ENCODE results near the gene SRSF7. TPM values are rescaled to one million over a fixed set of nuclear protein-coding genes. Genes with fewer than 3 reads are reported as not detected.
"Not testable (repeated sequence)": the region's sequence is repeated elsewhere in the genome, so short reads cannot be mapped to it uniquely, and the experiment has no call there.

Gene SRSF7
- polyA plus RNA-seq, 2 donors, result 102 to 136 TPM

- Histone ChIP-seq H3K36me3 (ENCODE audit: control insufficient read depth in 2 of 2, insufficient read depth in 2 of 2, low read length in 1 of 2) (no peaks in the 10 kb centered on the region), H3K4me3 (ENCODE audit: low read depth in 1 of 2, low read length in 2 of 2) (no peak overlapping the region), H3K27me3 (ENCODE audit: control insufficient read depth in 1 of 2, insufficient read depth in 2 of 2, low read length in 2 of 2) (no peaks in the 10 kb centered on the region), H3K27ac (ENCODE audit: low read depth in 2 of 2, low read length in 1 of 2) (no peak overlapping the region), H3K9me3 (ENCODE audit: control insufficient read depth in 2 of 2, insufficient read depth in 1 of 2, low read depth in 1 of 2, low read length in 1 of 2) (no peaks in the 10 kb centered on the region), H3K4me1 (ENCODE audit: control insufficient read depth in 2 of 2, insufficient read depth in 2 of 2, low read length in 1 of 2) (no peaks in the 10 kb centered on the region)
- 82 to 84% methylated on average over 12 of the region's 12 CpGs for WGBS, 2 donors
These were observed 42.1 kb downstream of the SRSF7 start for GRCh38 chr2:38708900-38709566.

GRCh38 chr2:38708491-38708890 is 42.7 kb downstream of the SRSF7 start:
- not testable (repeated sequence) for H3K4me1 ChIP-seq (ENCODE audit: control insufficient read depth in 2 of 2, insufficient read depth in 2 of 2, low read length in 1 of 2); H3K27ac ChIP-seq (ENCODE audit: low read depth in 2 of 2, low read length in 1 of 2); H3K9me3 ChIP-seq (ENCODE audit: control insufficient read depth in 2 of 2, insufficient read depth in 1 of 2, low read depth in 1 of 2, low read length in 1 of 2); H3K36me3 ChIP-seq (ENCODE audit: control insufficient read depth in 2 of 2, insufficient read depth in 2 of 2, low read length in 1 of 2); H3K27me3 ChIP-seq (ENCODE audit: control insufficient read depth in 1 of 2, insufficient read depth in 2 of 2, low read length in 2 of 2); H3K4me3 ChIP-seq (ENCODE audit: low read depth in 1 of 2, low read length in 2 of 2)
- 90 to 97% methylated on average over 9 of the region's 9 CpGs for WGBS, 2 donors

DNA sequence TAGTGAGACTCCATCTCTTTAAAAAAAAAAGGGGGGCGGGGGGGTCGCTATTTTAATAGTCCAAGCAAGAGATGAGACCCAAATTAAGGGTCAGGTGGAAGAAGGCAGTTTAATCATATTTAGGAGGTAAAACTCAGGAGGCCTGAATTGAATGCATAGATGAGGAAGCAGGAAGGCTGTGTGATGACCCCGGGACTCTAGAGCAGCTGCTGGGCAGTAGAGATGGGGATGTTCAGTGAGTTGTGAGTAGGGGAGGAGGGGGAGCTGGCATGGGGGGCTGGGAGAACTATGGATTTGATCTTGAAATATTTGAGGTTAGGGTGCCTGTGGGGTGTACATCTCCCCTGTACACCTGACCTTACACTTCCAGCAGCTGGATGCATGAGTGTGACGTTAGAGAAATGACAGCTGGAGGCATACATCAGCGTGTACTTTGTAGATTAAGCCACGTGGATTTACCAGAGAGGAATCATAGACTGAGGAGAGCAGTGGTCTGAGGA is 44.3 kb downstream of the SRSF7 start:
- Histone ChIP-seq H3K4me1 (ENCODE audit: control insufficient read depth in 2 of 2, insufficient read depth in 2 of 2, low read length in 1 of 2) (no peaks in the 10 kb centered on the region), H3K4me3 (ENCODE audit: low read depth in 1 of 2, low read length in 2 of 2) (no peak overlapping the region), H3K27me3 (ENCODE audit: control insufficient read depth in 1 of 2, insufficient read depth in 2 of 2, low read length in 2 of 2) (no peaks in the 10 kb centered on the region), H3K36me3 (ENCODE audit: control insufficient read depth in 2 of 2, insufficient read depth in 2 of 2, low read length in 1 of 2) (no peaks in the 10 kb centered on the region), H3K9me3 (ENCODE audit: control insufficient read depth in 2 of 2, insufficient read depth in 1 of 2, low read depth in 1 of 2, low read length in 1 of 2) (no peaks in the 10 kb centered on the region), H3K27ac (ENCODE audit: low read depth in 2 of 2, low read length in 1 of 2) (no peak overlapping the region)
- whole genome bisulfite sequencing, 2 donors, result 84 to 87% methylated on average over 6 of the region's 6 CpGs

- WGBS, 2 donors, result 90 to 96% methylated on average over 2 of the region's 2 CpGs
- Histone ChIP-seq H3K27ac (ENCODE audit: low read depth in 2 of 2, low read length in 1 of 2) (no peak overlapping the region), H3K9me3 (ENCODE audit: control insufficient read depth in 2 of 2, insufficient read depth in 1 of 2, low read depth in 1 of 2, low read length in 1 of 2) (no peaks in the 10 kb centered on the region), H3K27me3 (ENCODE audit: control insufficient read depth in 1 of 2, insufficient read depth in 2 of 2, low read length in 2 of 2) (no peaks in the 10 kb centered on the region), H3K4me3 (ENCODE audit: low read depth in 1 of 2, low read length in 2 of 2) (no peak overlapping the region), H3K4me1 (ENCODE audit: control insufficient read depth in 2 of 2, insufficient read depth in 2 of 2, low read length in 1 of 2) (no peaks in the 10 kb centered on the region), H3K36me3 (ENCODE audit: control insufficient read depth in 2 of 2, insufficient read depth in 2 of 2, low read length in 1 of 2) (no peaks in the 10 kb centered on the region)
These were observed 46.5 kb downstream of the SRSF7 start for GRCh38 chr2:38704664-38705063.

DNA sequence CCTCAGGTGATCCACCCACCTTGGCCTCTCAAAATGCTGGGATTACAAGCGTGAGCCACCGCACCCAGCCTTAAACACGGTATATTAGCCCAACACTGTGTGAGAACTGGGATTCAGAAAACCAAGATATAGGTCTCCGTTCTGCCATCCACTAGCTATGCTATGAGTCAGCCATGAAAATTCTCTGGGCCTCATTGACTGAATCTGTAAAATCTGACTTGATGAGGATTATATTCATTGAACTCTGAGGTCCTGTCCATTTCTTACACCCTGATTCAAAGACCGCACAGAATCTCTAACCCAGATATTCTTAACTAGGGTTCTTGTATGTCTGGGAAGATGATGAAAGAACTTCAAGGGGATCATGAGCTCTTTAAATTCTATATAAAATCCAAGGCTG is 47.8 kb downstream of the SRSF7 start:
- not testable (repeated sequence) for H3K36me3 ChIP-seq (ENCODE audit: control insufficient read depth in 2 of 2, insufficient read depth in 2 of 2, low read length in 1 of 2); H3K27me3 ChIP-seq (ENCODE audit: control insufficient read depth in 1 of 2, insufficient read depth in 2 of 2, low read length in 2 of 2); H3K4me1 ChIP-seq (ENCODE audit: control insufficient read depth in 2 of 2, insufficient read depth in 2 of 2, low read length in 1 of 2); H3K9me3 ChIP-seq (ENCODE audit: control insufficient read depth in 2 of 2, insufficient read depth in 1 of 2, low read depth in 1 of 2, low read length in 1 of 2); H3K4me3 ChIP-seq (ENCODE audit: low read depth in 1 of 2, low read length in 2 of 2); H3K27ac ChIP-seq (ENCODE audit: low read depth in 2 of 2, low read length in 1 of 2)
- 96 to 98% methylated on average over 5 of the region's 5 CpGs for WGBS, 2 donors

GRCh38 chr2:38702413-38702812 is 48.7 kb downstream of the SRSF7 start:
- Histone ChIP-seq H3K4me1 (ENCODE audit: control insufficient read depth in 2 of 2, insufficient read depth in 2 of 2, low read length in 1 of 2) (no peaks in the 10 kb centered on the region), H3K27ac (ENCODE audit: low read depth in 2 of 2, low read length in 1 of 2) (no peak overlapping the region), H3K9me3 (ENCODE audit: control insufficient read depth in 2 of 2, insufficient read depth in 1 of 2, low read depth in 1 of 2, low read length in 1 of 2) (no peaks in the 10 kb centered on the region), H3K27me3 (ENCODE audit: control insufficient read depth in 1 of 2, insufficient read depth in 2 of 2, low read length in 2 of 2) (no peaks in the 10 kb centered on the region), H3K36me3 (ENCODE audit: control insufficient read depth in 2 of 2, insufficient read depth in 2 of 2, low read length in 1 of 2) (no peaks in the 10 kb centered on the region), H3K4me3 (ENCODE audit: low read depth in 1 of 2, low read length in 2 of 2) (no peak overlapping the region)
- WGBS, 2 donors, result 64 to 69% methylated on average over 1 of the region's 1 CpG

DNA sequence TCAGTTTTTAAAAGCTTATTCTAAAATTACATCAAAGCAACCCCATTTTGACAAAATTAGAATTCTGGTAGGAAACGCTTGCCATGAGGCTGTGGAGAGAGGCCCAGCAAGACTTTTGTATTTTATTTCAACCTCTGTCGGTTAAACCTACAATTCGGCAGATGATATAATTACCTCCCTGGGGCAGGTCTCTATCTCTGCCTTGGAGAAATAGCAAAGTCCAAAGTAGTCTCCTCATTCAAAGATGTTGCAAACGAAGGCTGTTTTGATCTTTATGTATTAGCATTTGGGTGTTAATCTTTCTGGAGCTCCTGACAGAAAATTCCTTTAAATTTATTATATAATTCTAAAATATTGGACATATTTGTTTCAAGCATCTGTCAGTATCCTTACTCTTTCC is 49.6 kb downstream of the SRSF7 start:
- Histone ChIP-seq H3K27me3 (ENCODE audit: control insufficient read depth in 1 of 2, insufficient read depth in 2 of 2, low read length in 2 of 2) (no peaks in the 10 kb centered on the region), H3K27ac (ENCODE audit: low read depth in 2 of 2, low read length in 1 of 2) (no peak overlapping the region), H3K4me1 (ENCODE audit: control insufficient read depth in 2 of 2, insufficient read depth in 2 of 2, low read length in 1 of 2) (no peaks in the 10 kb centered on the region), H3K36me3 (ENCODE audit: control insufficient read depth in 2 of 2, insufficient read depth in 2 of 2, low read length in 1 of 2) (no peaks in the 10 kb centered on the region), H3K4me3 (ENCODE audit: low read depth in 1 of 2, low read length in 2 of 2) (no peak overlapping the region), H3K9me3 (ENCODE audit: control insufficient read depth in 2 of 2, insufficient read depth in 1 of 2, low read depth in 1 of 2, low read length in 1 of 2) (no peaks in the 10 kb centered on the region)
- 84 to 85% methylated on average over 4 of the region's 4 CpGs for WGBS, 2 donors

DNA sequence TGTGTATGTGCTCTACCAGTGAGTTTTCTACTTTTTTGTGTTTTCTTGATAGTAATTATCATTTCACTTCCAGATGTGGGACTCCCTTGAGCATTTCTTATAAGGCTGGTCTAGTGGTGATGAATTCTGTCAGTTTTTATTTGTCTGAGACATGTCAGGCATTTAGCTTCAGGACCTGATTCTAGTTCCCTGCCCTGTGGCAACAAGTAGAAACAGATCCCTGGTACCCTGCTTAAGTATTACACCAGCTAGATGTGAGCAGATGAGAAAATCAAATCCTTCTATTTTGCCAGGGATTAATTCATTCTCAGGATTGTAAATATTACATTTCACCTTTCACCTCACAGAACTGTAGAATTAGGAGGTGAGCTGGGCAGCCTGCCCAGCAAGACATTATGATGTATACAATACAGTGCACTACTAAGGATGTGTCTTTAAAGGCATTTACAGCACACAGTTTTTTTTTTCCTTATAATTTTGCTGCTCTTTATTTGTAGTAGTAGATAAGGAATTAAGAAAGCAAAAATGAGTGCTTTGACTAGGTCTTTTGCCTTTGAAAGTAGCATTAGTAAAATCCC is 50.2 kb downstream of the SRSF7 start:
- H3K27ac ChIP-seq (ENCODE audit: low read depth in 2 of 2, low read length in 1 of 2), result no peak overlapping the region
- H3K4me1 ChIP-seq (ENCODE audit: control insufficient read depth in 2 of 2, insufficient read depth in 2 of 2, low read length in 1 of 2), result no peaks in the 10 kb centered on the region
- no peaks in the 10 kb centered on the region for H3K27me3 ChIP-seq (ENCODE audit: control insufficient read depth in 1 of 2, insufficient read depth in 2 of 2, low read length in 2 of 2)
- H3K9me3 ChIP-seq (ENCODE audit: control insufficient read depth in 2 of 2, insufficient read depth in 1 of 2, low read depth in 1 of 2, low read length in 1 of 2), result no peaks in the 10 kb centered on the region
- H3K4me3 ChIP-seq (ENCODE audit: low read depth in 1 of 2, low read length in 2 of 2), result no peak overlapping the region
- H3K36me3 ChIP-seq (ENCODE audit: control insufficient read depth in 2 of 2, insufficient read depth in 2 of 2, low read length in 1 of 2), result no peaks in the 10 kb centered on the region

DNA sequence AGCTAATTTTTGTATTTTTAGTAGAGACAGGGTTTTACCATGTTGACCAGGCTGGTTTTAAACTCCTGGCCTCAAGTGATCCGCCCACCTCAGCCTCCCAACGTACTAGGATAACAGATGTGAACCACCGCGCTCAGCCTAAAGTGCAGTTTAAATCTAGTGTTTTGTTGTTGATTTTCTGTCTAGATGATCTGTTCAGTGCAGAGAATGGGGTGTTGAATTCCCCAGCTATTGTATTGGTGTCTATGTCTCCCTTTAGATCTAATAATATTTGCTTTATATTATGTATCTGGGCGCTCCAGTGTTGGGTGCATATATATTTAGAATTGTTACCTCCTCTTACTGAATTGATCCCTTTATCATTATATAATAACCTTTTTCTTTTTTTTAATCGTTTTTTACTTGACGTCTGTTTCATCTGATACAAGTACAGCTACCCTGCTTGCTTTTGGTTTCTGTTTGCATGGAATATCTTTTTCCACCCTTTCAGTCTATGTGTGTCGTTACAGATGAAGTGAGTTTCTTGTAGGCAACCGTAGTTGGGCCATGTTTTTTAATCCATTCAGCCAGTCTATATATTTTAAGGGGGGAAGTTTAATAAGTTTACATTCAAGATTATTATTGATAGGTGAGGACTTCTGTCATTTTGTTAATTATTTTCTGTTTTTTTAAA is 50.9 kb downstream of the SRSF7 start:
- WGBS, 2 donors, result 76 to 92% methylated on average over 9 of the region's 9 CpGs
- H3K4me1 ChIP-seq (ENCODE audit: control insufficient read depth in 2 of 2, insufficient read depth in 2 of 2, low read length in 1 of 2), result no peaks in the 10 kb centered on the region
- H3K4me3 ChIP-seq (ENCODE audit: low read depth in 1 of 2, low read length in 2 of 2), result no peak overlapping the region
- H3K27me3 ChIP-seq (ENCODE audit: control insufficient read depth in 1 of 2, insufficient read depth in 2 of 2, low read length in 2 of 2), result no peaks in the 10 kb centered on the region
- no peaks in the 10 kb centered on the region for H3K36me3 ChIP-seq (ENCODE audit: control insufficient read depth in 2 of 2, insufficient read depth in 2 of 2, low read length in 1 of 2)
- H3K27ac ChIP-seq (ENCODE audit: low read depth in 2 of 2, low read length in 1 of 2), result no peak overlapping the region
- H3K9me3 ChIP-seq (ENCODE audit: control insufficient read depth in 2 of 2, insufficient read depth in 1 of 2, low read depth in 1 of 2, low read length in 1 of 2), result no peaks in the 10 kb centered on the region
